GM18951 (cell line): Measurements from ENCODE around the gene RFPL3.
"Not testable (repeated sequence)": the region's sequence is repeated elsewhere in the genome, so short reads cannot be mapped to it uniquely, and the experiment has no call there.

Source experiments
- POLR2A ChIP-seq: IDR thresholded peaks from 4 replicates; pipeline ENCODE4 v1.6.1; 2011; ENCODE audit warnings: mild to moderate bottlenecking; ENCODE audit not compliant: insufficient read length, insufficient read depth; ENCODE audit errors: extremely low read depth
- in situ Hi-C: fragments of 300-500 bp; cut with MboI; formaldehyde crosslinking; loops from one replicate; pipeline ENCODE4 v1.12.0; 2022; ENCODE audit warnings: low sequenced_read_pairs, mixed read lengths, inconsistent platforms; ENCODE audit not compliant: unreplicated experiment

Gene RFPL3

DNA sequence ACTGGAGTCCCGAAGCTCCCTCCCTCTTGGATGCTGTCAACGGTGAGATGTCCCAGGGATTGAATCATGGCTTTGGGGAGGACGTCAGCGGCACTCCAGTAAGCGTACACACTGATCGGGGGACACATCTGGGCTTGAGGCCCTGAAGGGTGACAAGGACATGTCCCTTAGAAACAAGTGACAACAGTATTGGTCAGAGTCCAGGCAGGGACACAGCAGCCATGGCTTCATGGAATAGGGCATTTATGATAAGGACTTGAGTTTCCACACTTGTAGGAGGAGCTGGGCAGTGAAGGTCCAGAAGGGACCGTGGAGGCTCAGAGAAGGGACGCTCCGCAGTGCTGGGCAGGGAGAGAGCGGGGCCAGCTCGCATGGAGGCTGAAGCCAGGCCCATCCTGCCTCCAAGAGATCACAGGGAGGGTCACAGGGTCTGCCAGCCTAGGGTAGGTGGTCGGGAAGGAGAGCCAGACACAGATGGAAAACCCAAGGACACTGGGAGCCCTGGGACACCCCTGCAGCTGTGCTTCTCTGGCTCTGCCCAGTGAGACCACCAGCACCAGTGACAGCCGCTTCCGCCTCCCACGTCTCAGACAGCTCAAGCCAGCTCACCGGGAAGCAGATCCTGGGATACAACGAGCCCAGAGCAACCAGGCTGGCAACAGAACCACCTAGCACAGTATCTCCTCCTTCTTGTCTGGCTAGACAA, 22.9 kb upstream of the RFPL3 start:
- no peak for TF ChIP-seq POLR2A
- in situ Hi-C loops, result no loop called here

- in situ Hi-C loops, result no loop called here
Observed at GRCh38 chr22:32335471-32335870, 22.2 kb upstream of the RFPL3 start.

DNA sequence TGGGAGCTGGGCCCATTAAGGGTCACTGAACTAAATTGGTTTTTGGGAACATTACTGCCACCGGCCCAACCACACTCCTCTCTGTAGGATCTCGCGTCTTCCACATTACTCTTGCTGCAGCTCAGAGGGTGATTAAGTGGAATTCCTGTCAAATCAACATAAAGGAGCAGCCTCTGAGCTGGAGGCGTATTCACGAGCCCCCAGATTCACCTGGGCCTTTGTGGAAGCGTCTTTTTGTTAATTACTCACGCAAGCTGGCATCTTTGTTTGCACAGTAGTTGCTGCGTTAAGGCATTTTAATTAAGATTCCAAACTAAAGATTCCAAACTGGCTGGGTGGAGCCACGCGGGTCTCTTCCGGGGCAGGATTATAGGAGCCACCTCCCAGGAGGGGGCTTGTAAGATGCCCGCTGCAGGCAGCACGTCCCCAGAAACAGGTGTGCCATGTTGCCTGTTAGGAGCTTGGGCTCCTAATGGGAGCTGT, 21.5 kb upstream of the RFPL3 start:
- in situ Hi-C loops, result no loop called here
- no peak for TF ChIP-seq POLR2A

More at GRCh38 chr22:32335471-32335870, 22.2 kb upstream of the RFPL3 start:
- no peak for TF ChIP-seq POLR2A

- no peak for TF ChIP-seq POLR2A
- in situ Hi-C loops, result no loop called here
Observed at GRCh38 chr22:32336771-32337424, 20.8 kb upstream of the RFPL3 start.

DNA sequence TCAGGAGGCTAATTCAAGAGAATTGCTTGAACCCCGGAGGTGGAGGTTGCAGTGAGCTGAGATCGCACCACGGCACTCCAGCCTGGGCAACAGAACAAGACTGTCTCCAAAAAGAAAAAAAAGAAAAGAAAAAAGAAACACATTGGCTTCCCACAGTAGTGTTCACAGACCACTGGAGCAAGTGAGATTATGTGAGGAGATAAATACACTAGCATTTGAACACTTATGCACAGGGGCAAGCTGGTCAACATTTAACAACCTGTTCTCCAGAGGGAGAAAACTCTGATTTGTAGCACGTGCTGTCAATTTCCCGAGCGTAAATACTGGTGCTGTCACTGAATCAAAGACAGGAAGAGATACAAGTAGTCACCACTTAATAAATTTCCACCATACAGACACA, 20.2 kb upstream of the RFPL3 start:
- in situ Hi-C loops, result not testable (repeated sequence)

GRCh38 chr22:32338757-32339156, 18.9 kb upstream of the RFPL3 start:
- TF ChIP-seq POLR2A, result no peak
- in situ Hi-C loops, result no loop called here

DNA sequence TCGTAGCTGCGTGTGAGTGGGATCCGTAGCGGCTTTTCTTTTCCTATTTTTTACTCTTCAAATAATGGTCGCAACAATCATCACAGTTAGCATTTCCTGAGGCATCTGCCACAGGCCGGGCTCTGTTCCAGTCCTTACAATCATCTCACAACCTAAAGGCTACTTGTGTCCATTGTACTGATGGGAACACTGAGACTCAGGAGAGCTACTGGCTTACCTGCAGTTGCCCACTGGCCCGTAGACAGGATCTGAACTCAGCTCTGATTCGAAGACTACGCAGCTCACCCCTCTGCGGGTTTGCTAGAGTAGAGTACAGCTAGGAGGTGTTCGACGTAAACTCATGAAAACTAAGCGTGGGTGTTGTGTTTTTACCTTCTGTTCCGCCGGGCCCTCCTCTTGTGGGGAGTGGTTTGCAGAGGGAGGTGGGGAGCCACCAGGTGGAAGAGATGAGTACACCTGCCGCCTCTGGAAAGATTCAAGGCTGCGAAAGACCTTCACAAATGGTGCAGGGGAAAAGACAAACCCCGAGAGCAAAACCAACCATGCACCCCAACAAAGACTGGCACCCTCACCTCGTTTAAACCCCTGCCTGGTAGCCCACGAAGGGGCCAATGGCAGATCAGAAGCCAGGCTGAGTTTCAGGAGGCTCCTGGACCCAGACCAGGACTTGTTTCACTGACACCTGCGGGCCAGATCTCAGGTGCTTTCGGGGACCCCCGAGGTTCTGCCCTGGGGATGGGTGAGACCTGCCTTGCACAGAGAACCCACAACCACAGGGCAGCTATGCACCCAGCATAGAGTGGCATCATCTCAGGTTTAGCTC, 18.3 kb upstream of the RFPL3 start:
- no peak for TF ChIP-seq POLR2A
- in situ Hi-C loops, result no loop called here

DNA sequence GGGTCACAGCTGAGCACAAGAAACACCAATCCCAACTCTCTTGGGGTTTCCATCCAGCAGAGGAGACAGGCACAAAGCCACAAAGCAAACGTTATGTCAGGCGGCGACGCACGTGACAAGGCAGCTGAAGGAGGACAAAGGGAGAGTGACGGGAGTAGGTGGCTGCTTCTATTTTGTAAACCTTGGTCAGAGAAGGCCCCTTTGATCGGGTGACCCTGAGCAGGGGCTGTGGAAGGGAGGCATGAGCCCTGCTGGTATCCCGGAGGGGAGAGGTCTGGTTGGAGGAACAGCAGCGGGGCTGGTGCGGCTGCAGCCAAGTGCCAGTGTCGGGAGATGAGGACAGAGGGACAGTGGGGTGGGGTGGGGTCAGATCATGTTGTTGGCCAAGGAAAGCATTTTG, 17.3 kb upstream of the RFPL3 start:
- no peak for TF ChIP-seq POLR2A
- in situ Hi-C loops, result no loop called here

- in situ Hi-C loops, result no loop called here
- no peak for TF ChIP-seq POLR2A
Observed at GRCh38 chr22:32341122-32341740, 16.4 kb upstream of the RFPL3 start.

DNA sequence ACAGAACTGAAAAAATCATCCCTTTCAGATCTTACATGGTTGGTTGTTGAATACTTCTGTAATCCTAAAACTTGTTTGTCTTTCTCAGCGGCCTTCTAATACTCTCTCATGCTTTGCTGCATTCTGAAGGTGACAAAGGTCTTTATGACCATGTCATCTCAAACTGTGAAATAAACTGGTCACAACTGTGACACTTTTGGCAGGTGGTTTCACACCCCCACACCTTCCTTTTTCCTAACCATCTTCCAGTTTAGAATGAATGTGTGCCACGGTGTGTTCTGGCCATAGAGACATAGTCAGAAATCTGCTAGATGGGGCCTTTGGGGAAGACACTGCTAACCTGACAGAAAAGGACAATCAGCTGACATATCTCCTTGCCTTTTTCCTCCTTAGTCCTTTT, 14.7 kb upstream of the RFPL3 start:
- no peak for TF ChIP-seq POLR2A
- in situ Hi-C loops, result no loop called here

DNA sequence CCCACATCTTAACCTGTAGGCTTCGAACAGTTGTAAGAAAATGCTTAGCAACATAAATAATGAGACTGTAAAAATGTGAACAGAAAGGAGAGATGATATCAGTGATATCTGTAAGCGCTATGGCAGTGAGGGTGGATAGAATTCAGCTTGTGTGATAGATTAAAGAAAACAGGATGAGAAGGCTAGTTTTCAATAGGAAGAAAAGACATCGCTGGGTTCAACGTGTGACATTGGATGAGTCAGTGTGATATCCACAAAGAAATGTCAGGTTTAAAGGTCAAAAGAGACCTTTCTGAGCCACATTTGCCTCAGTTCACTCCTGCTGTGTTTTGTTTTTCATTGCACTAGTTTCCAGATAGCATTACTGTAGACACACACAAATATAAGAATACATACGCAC, 13.7 kb upstream of the RFPL3 start:
- no peak for TF ChIP-seq POLR2A
- in situ Hi-C loops, result no loop called here

DNA sequence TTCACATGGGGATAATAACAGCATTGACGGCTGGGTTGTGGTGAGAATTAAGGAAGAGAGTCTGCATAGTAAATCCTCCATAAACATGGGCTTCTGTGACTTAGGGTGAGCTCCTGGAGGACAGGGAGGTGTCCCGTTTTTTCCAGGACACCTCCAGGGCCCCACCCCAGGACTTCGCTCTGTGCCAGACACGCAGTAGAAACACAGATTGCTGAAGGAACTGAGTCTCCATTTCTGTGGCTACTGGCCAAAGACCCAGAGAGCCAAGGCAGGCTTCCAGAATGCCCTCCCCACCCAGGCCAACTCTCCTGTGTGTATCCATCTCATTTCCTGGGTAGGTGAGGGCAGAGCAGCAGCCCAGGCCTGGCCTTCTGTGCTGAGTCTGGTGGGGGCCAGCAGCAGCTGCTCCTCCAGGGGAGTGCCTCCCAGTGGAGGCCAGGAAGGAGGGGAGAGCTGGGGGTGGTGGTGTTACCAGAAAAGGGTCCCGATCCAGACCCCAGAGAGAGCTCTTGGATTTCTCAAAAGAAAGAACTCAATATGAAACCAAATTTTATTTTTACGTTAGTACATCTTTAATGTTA, 9.5 kb upstream of the RFPL3 start:
- in situ Hi-C loops, result no loop called here
- no peak for TF ChIP-seq POLR2A

GRCh38 chr22:32351875-32352274, 5.8 kb upstream of the RFPL3 start:
- in situ Hi-C loops, result not testable (repeated sequence)
